Measurements from ENCODE around the gene IL1RAPL1.
"Not testable (repeated sequence)": the region's sequence is repeated elsewhere in the genome, so short reads cannot be mapped to it uniquely, and the experiment has no call there.

The IL1RAPL1 gene

DNA sequence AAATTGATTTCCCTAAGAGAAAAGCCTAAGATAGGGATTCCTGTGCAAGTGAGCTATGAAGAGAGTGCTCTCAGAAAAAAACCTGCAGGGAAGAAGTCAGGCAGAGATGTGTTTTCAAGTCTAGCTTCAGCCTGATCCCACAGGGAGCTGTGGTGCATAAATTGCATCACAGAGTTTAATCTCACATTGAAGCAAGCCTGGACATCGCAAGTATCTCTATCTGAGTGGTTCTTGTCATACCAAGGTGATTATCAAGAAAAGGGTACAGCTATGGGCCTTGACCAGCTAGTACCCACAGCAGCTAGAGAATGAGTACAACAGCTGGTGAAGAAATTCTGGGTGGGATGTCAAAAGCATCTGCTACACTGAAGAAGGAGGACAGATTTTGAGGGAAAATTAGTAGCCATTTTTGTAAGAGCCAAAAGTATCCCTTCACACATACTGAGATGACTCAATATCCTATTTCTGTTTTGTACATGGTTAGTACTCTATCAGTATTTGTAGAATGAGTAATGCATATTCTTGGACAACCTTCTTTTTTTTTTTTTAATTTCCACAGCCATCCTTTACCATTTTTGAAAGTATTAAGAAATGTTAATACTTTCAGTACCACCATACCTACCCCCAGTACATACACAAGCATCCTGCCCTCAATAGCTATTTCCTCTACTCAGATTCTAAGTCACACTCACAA is 708.9 kb downstream of the IL1RAPL1 start:
- DNase-seq: no peak

GRCh38 chrX:29297171-29297800 is 710.0 kb downstream of the IL1RAPL1 start:
- DNase-seq: no peak

- DNase-seq: no peak
These were observed 712.4 kb downstream of the IL1RAPL1 start for GRCh38 chrX:29299684-29300083.

DNA sequence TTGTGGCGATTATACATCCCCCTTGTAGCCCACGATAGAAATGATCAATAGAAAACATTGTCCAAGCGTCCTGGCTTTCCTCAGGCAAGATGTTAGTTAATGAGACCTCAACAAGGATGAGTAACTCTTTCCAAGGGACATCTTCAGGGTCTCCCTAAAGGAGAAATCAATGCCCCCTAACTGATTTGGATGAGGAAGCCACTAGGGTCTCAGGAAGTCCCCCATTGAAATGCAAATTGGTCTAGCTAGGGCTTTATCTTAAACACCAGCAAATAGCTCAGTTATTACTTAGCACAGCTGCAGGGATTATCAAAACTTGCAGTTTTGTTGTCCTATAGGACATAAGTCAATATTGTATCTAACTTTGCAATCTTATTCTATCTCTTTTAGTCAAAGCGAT is 721.5 kb downstream of the IL1RAPL1 start:
- no peak for DNase-seq

GRCh38 chrX:29315931-29316330 is 728.7 kb downstream of the IL1RAPL1 start:
- DNase-seq: no peak

GRCh38 chrX:29318012-29318411 is 730.8 kb downstream of the IL1RAPL1 start:
- DNase-seq: no peak

- DNase-seq: not testable (repeated sequence)
These were observed 745.2 kb downstream of the IL1RAPL1 start for GRCh38 chrX:29332429-29332828.

- not testable (repeated sequence) for DNase-seq
These were observed 745.8 kb downstream of the IL1RAPL1 start for GRCh38 chrX:29333091-29333490.

DNA sequence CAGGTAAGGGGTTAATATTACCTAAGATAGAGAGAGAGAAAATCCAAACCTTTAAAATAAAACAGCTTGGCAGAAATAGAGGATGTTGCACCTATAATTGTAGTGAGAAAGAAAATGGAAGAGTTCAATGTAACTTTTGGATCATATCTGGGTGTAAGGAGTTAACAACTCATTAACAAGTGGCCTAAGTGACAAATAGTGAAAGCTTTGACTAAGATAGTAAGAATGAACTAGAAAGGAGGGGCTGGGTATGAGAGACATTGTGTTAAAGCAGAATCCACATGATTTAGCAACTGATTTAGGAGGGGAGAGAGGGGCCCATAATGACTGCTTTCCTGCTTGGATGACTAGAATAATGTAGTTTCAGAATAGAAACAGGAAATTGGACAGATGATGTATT is 761.0 kb downstream of the IL1RAPL1 start:
- no peak for DNase-seq

DNA sequence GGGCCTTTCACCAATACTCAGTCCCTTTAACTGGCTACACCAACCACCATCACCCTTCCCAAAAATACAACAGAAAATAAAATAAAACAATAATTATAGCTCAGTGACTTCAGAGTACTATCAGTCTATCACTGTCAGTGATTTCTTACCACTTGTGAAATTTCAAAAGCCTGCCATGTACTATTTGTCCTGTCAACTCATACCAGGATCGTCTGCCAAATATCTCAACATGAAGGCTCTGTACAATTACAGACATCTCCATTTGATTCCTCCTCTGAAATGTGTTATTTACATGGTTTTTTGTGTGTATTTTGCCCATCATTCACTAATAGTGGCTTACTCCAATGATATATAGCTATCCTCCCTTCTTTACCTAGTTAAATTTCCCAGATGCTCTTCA is 772.0 kb downstream of the IL1RAPL1 start:
- no peak for DNase-seq

- DNase-seq: not testable (repeated sequence)
These were observed 787.5 kb downstream of the IL1RAPL1 start for GRCh38 chrX:29374765-29375164.

GRCh38 chrX:29376584-29376983 is 789.3 kb downstream of the IL1RAPL1 start:
- no peak for DNase-seq

GRCh38 chrX:29382811-29383210 is 795.6 kb downstream of the IL1RAPL1 start:
- DNase-seq: no peak

GRCh38 chrX:29388509-29388908 is 801.3 kb downstream of the IL1RAPL1 start:
- no peak for DNase-seq

GRCh38 chrX:29397506-29397905 is 810.3 kb downstream of the IL1RAPL1 start:
- DNase-seq: no peak

DNA sequence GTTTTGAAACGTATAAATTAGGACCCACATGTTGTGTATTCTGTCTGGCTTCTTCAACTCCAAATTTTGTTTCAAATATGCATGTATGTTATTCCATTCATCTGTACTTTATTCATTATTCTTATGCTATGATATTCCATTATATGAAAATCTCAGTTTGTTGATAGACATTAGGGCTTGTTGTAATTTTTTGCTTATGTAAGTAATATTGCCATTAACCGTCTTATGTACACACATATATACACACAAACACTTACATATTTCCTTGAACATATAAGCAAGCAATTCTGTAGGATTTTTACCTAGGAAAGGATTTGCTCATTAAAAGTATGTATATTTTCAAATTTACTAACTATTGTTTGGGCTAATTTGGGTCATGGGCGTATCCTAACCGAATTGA is 820.1 kb downstream of the IL1RAPL1 start:
- no peak for DNase-seq

DNA sequence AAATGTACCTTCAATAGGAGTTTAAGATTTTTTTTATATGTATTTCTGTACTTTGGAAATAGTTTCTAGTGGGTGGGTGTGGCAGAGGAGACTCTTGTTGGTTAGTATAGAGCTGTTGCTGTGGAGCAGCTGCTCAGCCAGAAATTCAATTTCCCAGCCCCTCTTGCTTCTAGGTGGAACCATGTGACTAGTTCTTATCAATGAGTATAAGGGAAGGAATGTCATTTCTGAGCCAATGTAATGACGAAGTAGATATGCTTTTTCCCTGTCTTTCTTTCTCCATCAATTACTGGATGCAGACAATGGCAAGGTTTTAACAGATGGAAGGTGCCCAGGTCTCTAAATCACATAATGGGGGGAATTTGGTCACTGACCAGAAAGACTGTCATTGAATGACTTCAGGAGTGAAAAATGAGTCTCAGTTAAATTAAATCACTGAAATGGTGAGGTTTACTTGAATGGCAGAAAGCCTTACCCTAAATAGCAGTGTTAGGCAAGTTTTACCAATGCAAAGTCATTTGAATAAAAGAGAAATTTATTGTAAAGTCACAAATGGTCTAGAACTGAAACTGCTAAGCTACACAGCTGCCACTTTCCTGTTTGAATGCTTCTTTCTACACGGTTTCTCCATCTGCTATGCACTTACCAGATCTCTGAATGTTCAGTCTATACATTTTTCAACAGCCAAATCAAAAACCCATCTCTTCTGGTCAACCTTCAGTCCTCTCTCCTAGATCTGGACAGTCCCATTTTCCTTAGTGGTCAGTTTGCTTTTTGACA is 832.7 kb downstream of the IL1RAPL1 start:
- no peak for DNase-seq

DNA sequence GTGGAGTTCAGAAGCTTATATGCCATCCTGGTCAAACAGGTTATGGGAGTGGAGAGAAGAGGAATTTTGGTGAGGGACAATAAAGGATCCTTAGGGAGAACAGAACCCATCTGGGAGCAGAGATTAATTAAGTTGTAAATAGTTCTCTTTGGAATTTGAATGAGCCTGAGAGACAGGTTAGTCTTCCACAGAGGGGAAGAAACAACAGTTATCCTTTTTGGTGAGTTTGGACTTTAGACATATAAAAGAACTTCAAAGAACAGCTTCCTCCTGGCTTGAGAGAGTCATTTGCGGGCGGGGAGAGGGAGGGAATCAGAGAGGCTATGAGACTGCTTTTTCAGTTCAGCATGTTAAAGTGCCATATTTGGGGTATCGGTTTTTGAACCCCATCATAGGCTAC is 834.8 kb downstream of the IL1RAPL1 start:
- DNase-seq: no peak

DNA sequence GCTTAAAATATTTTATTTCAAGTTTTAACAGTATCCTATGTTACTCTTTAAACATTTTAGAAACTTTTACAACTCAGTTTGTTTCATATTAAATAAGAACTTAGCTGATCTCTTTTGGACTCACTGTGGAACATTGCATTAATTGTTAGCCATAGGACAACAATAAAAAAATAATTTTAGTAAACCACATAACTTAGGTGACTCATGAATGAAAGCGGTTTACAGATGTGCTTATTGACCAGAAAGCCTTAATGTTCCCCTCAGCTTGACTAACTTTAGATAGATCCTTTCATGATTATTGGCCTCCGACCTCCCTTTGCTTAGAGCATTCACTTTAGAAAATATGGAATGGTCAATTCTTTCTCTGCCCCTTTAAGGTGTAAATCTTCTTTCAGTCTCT is 844.6 kb downstream of the IL1RAPL1 start:
- DNase-seq: no peak

DNA sequence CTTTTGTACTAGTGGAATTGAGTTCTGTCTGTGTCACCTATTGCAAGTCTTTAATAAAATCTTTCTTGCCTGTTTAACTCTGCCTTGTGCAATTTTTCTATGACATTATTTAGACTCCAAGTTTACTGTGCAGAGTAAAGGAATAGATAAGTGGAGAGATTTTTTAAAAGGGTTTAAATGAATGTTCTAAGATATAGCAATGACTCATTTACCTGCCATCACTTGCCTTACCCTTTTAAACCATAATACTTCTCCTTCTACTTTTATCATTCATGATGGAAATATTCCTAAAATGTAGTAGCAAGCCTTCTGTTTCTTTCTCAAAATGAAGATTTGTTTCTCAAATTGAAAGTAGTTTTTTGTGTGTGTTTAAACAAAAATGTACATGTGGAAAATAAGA is 845.3 kb downstream of the IL1RAPL1 start:
- DNase-seq: no peak

DNA sequence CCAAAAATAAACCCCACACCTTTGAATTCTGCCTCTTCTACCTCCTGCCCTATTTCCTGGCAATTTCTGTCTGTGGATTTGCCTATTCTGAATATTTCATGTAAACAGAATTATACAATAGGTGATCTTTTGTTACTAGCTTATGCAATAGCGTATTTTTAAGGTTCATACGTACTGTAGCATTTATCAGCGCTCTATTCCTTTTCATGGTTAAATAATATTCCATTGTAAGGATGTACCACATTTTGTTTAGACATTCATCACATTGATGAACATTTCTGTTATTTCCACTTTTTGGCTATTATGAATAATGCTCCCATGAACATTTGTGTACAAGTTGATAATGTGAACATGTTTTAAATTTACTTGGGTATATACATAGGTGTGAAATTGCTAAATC is 847.7 kb downstream of the IL1RAPL1 start:
- no peak for DNase-seq

DNA sequence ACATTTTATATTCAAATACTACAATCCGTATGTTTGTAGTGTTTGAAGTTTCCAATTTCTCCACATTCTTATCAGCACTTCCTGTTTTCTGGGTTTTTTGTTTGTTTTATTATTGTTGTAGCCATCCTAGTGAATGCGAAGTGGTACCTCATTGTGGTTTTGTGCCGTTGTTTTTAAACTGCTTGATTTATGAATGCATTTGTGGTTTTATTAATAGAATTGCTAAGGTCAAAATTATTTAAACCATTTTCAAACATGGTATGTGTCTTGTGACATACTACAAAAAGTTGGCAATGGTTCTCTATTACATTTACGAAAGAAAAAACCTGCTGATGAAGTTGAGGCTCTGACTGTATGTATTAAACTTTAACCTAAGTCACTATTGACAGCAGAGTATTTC is 848.1 kb downstream of the IL1RAPL1 start:
- DNase-seq: no peak

DNA sequence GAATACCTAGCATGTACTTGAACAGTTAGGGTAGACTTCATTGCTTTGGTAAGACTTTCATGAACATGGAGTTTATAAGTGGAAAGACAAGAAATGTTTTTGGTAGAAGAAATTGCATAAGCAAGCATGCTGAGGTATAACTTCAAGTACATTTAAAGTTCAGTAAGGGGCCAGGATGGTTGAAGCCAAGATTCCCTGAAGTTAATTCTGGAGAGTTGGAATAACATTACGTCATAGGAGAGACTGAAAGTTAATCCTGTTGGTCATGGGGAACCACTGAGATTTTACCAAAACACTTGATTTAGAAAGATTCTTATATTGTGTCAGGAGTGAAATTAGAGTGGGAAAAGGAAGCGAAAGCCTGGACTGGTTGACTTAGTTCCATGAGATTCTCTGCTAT is 860.6 kb downstream of the IL1RAPL1 start:
- no peak for DNase-seq

- DNase-seq: no peak
These were observed 866.1 kb downstream of the IL1RAPL1 start for GRCh38 chrX:29453333-29453732.
